WTC11 (cell line): ENCODE results near the gene MRPS21. TPM values are rescaled to one million over a fixed set of nuclear protein-coding genes. Genes with fewer than 3 reads are reported as not detected.
A peak's percentile ranks its signal among the peaks of the same experiment; 100 is the strongest.

Experiments
- AR ChIP-seq: fragments of 250-450 bp; sonication (Bioruptor Pico); IDR thresholded peaks from 2 replicates; pipeline ENCODE4 v1.9.0; 2021; ENCODE audit warnings: mild to moderate bottlenecking
- ATF1 ChIP-seq: sonication (generic); formaldehyde crosslinking; IDR thresholded peaks from 2 replicates; pipeline ENCODE4 v1.8.1; 2023; ENCODE audit warnings: mild to moderate bottlenecking, moderate library complexity, missing genetic modification reagents
- ATF3 ChIP-seq: sonication (generic); formaldehyde crosslinking; conservative IDR thresholded peaks from 2 replicates; pipeline ENCODE4 v1.8.1; 2022; ENCODE audit warnings: mild to moderate bottlenecking, missing genetic modification reagents
- E2F5 ChIP-seq: sonication (generic); formaldehyde crosslinking; IDR thresholded peaks from 2 replicates; pipeline ENCODE4 v1.8.1; 2022; ENCODE audit warnings: mild to moderate bottlenecking, moderate library complexity, missing genetic modification reagents
- ELF4 ChIP-seq: sonication (generic); formaldehyde crosslinking; IDR thresholded peaks from 2 replicates; pipeline ENCODE4 v1.8.1; 2022; ENCODE audit warnings: low read depth, mild to moderate bottlenecking, moderate library complexity, missing genetic modification reagents
- EMX1 ChIP-seq: fragments of 250-450 bp; sonication (Bioruptor Pico); IDR thresholded peaks from 2 replicates; pipeline ENCODE4 v1.8.0; 2021; ENCODE audit warnings: mild to moderate bottlenecking
- FOXJ3 ChIP-seq: sonication (generic); formaldehyde crosslinking; IDR thresholded peaks from 2 replicates; pipeline ENCODE4 v1.9.0; 2021; ENCODE audit warnings: missing genetic modification reagents, mild to moderate bottlenecking, borderline replicate concordance
- GTF2I ChIP-seq: fragments of 250-450 bp; sonication (Bioruptor Pico); conservative IDR thresholded peaks from 2 replicates; pipeline ENCODE4 v1.4.0; 2021; ENCODE audit warnings: mild to moderate bottlenecking
- IRF1 ChIP-seq: sonication (generic); formaldehyde crosslinking; IDR thresholded peaks from 2 replicates; pipeline ENCODE4 v1.8.0; 2023; ENCODE audit warnings: missing genetic modification reagents
- IRF2 ChIP-seq: sonication (generic); formaldehyde crosslinking; IDR thresholded peaks from 2 replicates; pipeline ENCODE4 v1.8.0; 2022; ENCODE audit warnings: low read depth, missing genetic modification reagents, borderline replicate concordance
- KAT7 ChIP-seq: sonication (generic); formaldehyde crosslinking; IDR thresholded peaks from 2 replicates; pipeline ENCODE4 v1.8.1; 2023; ENCODE audit warnings: missing genetic modification reagents, mild to moderate bottlenecking, borderline replicate concordance
- MLX ChIP-seq: sonication (generic); formaldehyde crosslinking; IDR thresholded peaks from 2 replicates; pipeline ENCODE4 v1.8.1; 2023; ENCODE audit warnings: mild to moderate bottlenecking, missing genetic modification reagents, moderate library complexity
- MYBL2 ChIP-seq: sonication (generic); formaldehyde crosslinking; IDR thresholded peaks from 2 replicates; pipeline ENCODE4 v1.8.1; 2023; ENCODE audit warnings: mild to moderate bottlenecking, moderate library complexity, missing genetic modification reagents
- NR3C1 ChIP-seq: sonication (generic); formaldehyde crosslinking; conservative IDR thresholded peaks from 2 replicates; pipeline ENCODE4 v1.8.1; 2023; ENCODE audit warnings: low read depth, mild to moderate bottlenecking, missing genetic modification reagents
- PRDM15 ChIP-seq: sonication (generic); formaldehyde crosslinking; IDR thresholded peaks from 2 replicates; pipeline ENCODE4 v1.8.0; 2022; ENCODE audit warnings: missing genetic modification reagents
- PREB ChIP-seq: sonication (generic); formaldehyde crosslinking; IDR thresholded peaks from 2 replicates; pipeline ENCODE4 v1.8.1; 2022; ENCODE audit warnings: mild to moderate bottlenecking, missing genetic modification reagents, moderate library complexity, borderline replicate concordance
- RELA ChIP-seq: sonication (generic); formaldehyde crosslinking; IDR thresholded peaks from 2 replicates; pipeline ENCODE4 v1.8.1; 2022; ENCODE audit warnings: missing genetic modification reagents, mild to moderate bottlenecking, borderline replicate concordance
- USF2 ChIP-seq: sonication (generic); formaldehyde crosslinking; IDR thresholded peaks from 2 replicates; pipeline ENCODE4 v1.8.1; 2023; ENCODE audit warnings: mild to moderate bottlenecking, missing genetic modification reagents, moderate library complexity
- ZNF121 ChIP-seq: sonication (generic); formaldehyde crosslinking; IDR thresholded peaks from 2 replicates; pipeline ENCODE4 v1.8.0; 2023; ENCODE audit warnings: missing genetic modification reagents
- ZNF138 ChIP-seq: sonication (generic); formaldehyde crosslinking; conservative IDR thresholded peaks from 2 replicates; pipeline ENCODE4 v1.8.1; 2022; ENCODE audit warnings: mild to moderate bottlenecking, moderate library complexity, missing genetic modification reagents
- ZNF219 ChIP-seq: sonication (generic); formaldehyde crosslinking; IDR thresholded peaks from 2 replicates; pipeline ENCODE4 v1.8.0; 2023; ENCODE audit warnings: missing genetic modification reagents, mild to moderate bottlenecking, borderline replicate concordance
- ZNF263 ChIP-seq: sonication (generic); formaldehyde crosslinking; IDR thresholded peaks from 2 replicates; pipeline ENCODE4 v1.8.1; 2022; ENCODE audit warnings: low read depth, mild to moderate bottlenecking, moderate library complexity, missing genetic modification reagents
- ZNF423 ChIP-seq: fragments of 250-450 bp; sonication (Bioruptor Pico); IDR thresholded peaks from 2 replicates; pipeline ENCODE4 v2.1.2; 2022; ENCODE audit warnings: mild to moderate bottlenecking, moderate library complexity
- total RNA-seq: library from RNA; stranded (reverse); gene quantifications from 3 replicates; pipeline ENCODE4 v1.2.3, GENCODE V29; 2021

MRPS21 gene
- total RNA-seq, 1 experiment from 2014 or later: 105 TPM

- TF ChIP-seq PREB (CRISPR knock-in tag): no peak
- TF ChIP-seq ZNF219 (CRISPR knock-in tag): no peak
- TF ChIP-seq NR3C1 (CRISPR knock-in tag): no peak
- TF ChIP-seq USF2 (CRISPR knock-in tag): no peak
- 0 out of 2 replicates have a peak, but pooled peaks have one; percentile 73 for TF ChIP-seq MYBL2 (CRISPR knock-in tag)
- TF ChIP-seq EMX1 (CRISPR knock-in tag): no peak
- no peak for TF ChIP-seq KAT7
- no peak for TF ChIP-seq ZNF121 (CRISPR knock-in tag)
- 0 out of 2 replicates have a peak, but pooled peaks have one; percentile 31 for TF ChIP-seq ATF1 (CRISPR knock-in tag)
- no peak for TF ChIP-seq AR (CRISPR knock-in tag)
- no peak for TF ChIP-seq RELA (CRISPR knock-in tag)
- TF ChIP-seq ATF3 (CRISPR knock-in tag): no peak
- no peak for TF ChIP-seq ELF4 (CRISPR knock-in tag)
- TF ChIP-seq ZNF423 (CRISPR knock-in tag): no peak
- no peak for TF ChIP-seq GTF2I (CRISPR knock-in tag)
- no peak for TF ChIP-seq IRF1 (CRISPR knock-in tag)
- no peak for TF ChIP-seq ZNF263 (CRISPR knock-in tag)
- peak; percentile 50; the same call in 1 of the 2 replicates for TF ChIP-seq E2F5
- no peak for TF ChIP-seq PRDM15
- TF ChIP-seq IRF2 (CRISPR knock-in tag): no peak
- no peak for TF ChIP-seq FOXJ3 (CRISPR knock-in tag)
- TF ChIP-seq ZNF138 (CRISPR knock-in tag): no peak
- no peak for TF ChIP-seq MLX (CRISPR knock-in tag)
These were observed at the start of gene MRPS21 (continued) for GRCh38 chr1:150293433-150294253.
